Measurements from ENCODE around the gene LRIG1. TPM values are rescaled to one million over a fixed set of nuclear protein-coding genes. Genes with fewer than 3 reads are reported as not detected.

The LRIG1 gene
- total RNA-seq, 1 experiment from 2014 or later: 17.2 TPM

- intact Hi-C loops (cut with micrococcal nuclease): no loop called here
- peaks cover 55% of the 10 kb centered on the region for H3K4me1 Mint-ChIP-seq (ENCODE audit: insufficient read depth, unreplicated experiment)
- ChIA-PET CTCF (interaction anchor here (0.8 to 1.0 kb wide), 2 partner anchors 14 to 326 kb away, joined by 3 to 4 read pairs; no protein-coding TSS in a partner anchor), POLR2A (interaction anchor here (1.5 kb wide), 1 partner anchor 55 kb away, joined by 3 read pairs; no protein-coding TSS in a partner anchor)
- H3K27me3 Mint-ChIP-seq (ENCODE audit: insufficient read depth, unreplicated experiment): no peaks in the 10 kb centered on the region
- H3K36me3 Mint-ChIP-seq (ENCODE audit: insufficient read depth, unreplicated experiment): no peaks in the 10 kb centered on the region
- BruUV-seq (replicated peaks): no TSS peak
- H3K4me3 Mint-ChIP-seq (ENCODE audit: unreplicated experiment): no peak overlapping the region
- no peaks in the 10 kb centered on the region for H3K9me3 Mint-ChIP-seq (ENCODE audit: unreplicated experiment)
- no peak for DNase-seq (ENCODE audit: unreplicated experiment)
- no peak for TF ChIP-seq CTCF (IDR thresholded peaks at IDR 0.05; ENCODE audit: unreplicated experiment)
- no peak overlapping the region for H3K27ac Mint-ChIP-seq (ENCODE audit: low read depth, unreplicated experiment)
Measured at GRCh38 chr3:66496746-66497145, 4.1 kb downstream of the LRIG1 start.

GRCh38 chr3:66496301-66496700, 4.5 kb downstream of the LRIG1 start:
- POLR2A ChIA-PET: no interaction called here
- no peak overlapping the region for H3K27ac Mint-ChIP-seq (ENCODE audit: low read depth, unreplicated experiment)
- H3K4me1 Mint-ChIP-seq (ENCODE audit: insufficient read depth, unreplicated experiment): peaks cover 51% of the 10 kb centered on the region
- no TSS peak for BruUV-seq (replicated peaks)
- CTCF ChIA-PET: interaction anchor here (1.0 kb wide), 1 partner anchor 13 kb away, joined by 3 read pairs; no protein-coding TSS in a partner anchor
- no peaks in the 10 kb centered on the region for H3K36me3 Mint-ChIP-seq (ENCODE audit: insufficient read depth, unreplicated experiment)
- TF ChIP-seq CTCF (IDR thresholded peaks at IDR 0.05; ENCODE audit: unreplicated experiment): no peak
- intact Hi-C loops (cut with micrococcal nuclease): no loop called here
- no peak overlapping the region for H3K4me3 Mint-ChIP-seq (ENCODE audit: unreplicated experiment)
- H3K9me3 Mint-ChIP-seq (ENCODE audit: unreplicated experiment): no peaks in the 10 kb centered on the region
- H3K27me3 Mint-ChIP-seq (ENCODE audit: insufficient read depth, unreplicated experiment): no peaks in the 10 kb centered on the region
- no peak for DNase-seq (ENCODE audit: unreplicated experiment)

GRCh38 chr3:66495668-66496045, 5.2 kb downstream of the LRIG1 start:
- no peaks in the 10 kb centered on the region for H3K27me3 Mint-ChIP-seq (ENCODE audit: insufficient read depth, unreplicated experiment)
- no peak overlapping the region for H3K27ac Mint-ChIP-seq (ENCODE audit: low read depth, unreplicated experiment)

GRCh38 chr3:66494959-66495667, 5.7 kb downstream of the LRIG1 start:
- CTCF ChIA-PET: interaction anchor here (1.0 kb wide), 1 partner anchor 87 kb away, joined by 6 read pairs; no protein-coding TSS in a partner anchor
- H3K4me3 Mint-ChIP-seq (ENCODE audit: unreplicated experiment): no peak overlapping the region
- POLR2A ChIA-PET: no interaction called here
- no peak for TF ChIP-seq CTCF (IDR thresholded peaks at IDR 0.05; ENCODE audit: unreplicated experiment)
- no peak for DNase-seq (ENCODE audit: unreplicated experiment)
- BruUV-seq (replicated peaks): no TSS peak
- H3K9me3 Mint-ChIP-seq (ENCODE audit: unreplicated experiment): no peaks in the 10 kb centered on the region
- no peaks in the 10 kb centered on the region for H3K36me3 Mint-ChIP-seq (ENCODE audit: insufficient read depth, unreplicated experiment)
- H3K27ac Mint-ChIP-seq (ENCODE audit: low read depth, unreplicated experiment): no peak overlapping the region
- H3K4me1 Mint-ChIP-seq (ENCODE audit: insufficient read depth, unreplicated experiment): peaks cover 49% of the 10 kb centered on the region
- H3K27me3 Mint-ChIP-seq (ENCODE audit: insufficient read depth, unreplicated experiment): no peaks in the 10 kb centered on the region
- intact Hi-C loops (cut with micrococcal nuclease): no loop called here

More at GRCh38 chr3:66495668-66496045, 5.2 kb downstream of the LRIG1 start:
- Mint-ChIP-seq H3K4me3 (ENCODE audit: unreplicated experiment) (no peak overlapping the region), H3K36me3 (ENCODE audit: insufficient read depth, unreplicated experiment) (no peaks in the 10 kb centered on the region), H3K4me1 (ENCODE audit: insufficient read depth, unreplicated experiment) (peaks cover 49% of the 10 kb centered on the region), H3K9me3 (ENCODE audit: unreplicated experiment) (no peaks in the 10 kb centered on the region)
- ChIA-PET POLR2A (no interaction called here), CTCF (no interaction called here)
- no peak for TF ChIP-seq CTCF (IDR thresholded peaks at IDR 0.05; ENCODE audit: unreplicated experiment)
- BruUV-seq (replicated peaks): no TSS peak
- intact Hi-C loops (cut with micrococcal nuclease): no loop called here
- no peak for DNase-seq (ENCODE audit: unreplicated experiment)

Data from MCF 10A (cell line).